Transverse colon (tissue), 4 donors: ENCODE results near the gene MKRN2.

Experiments used
- POLR2A ChIP-seq: fragments of 450-650 bp; IDR thresholded peaks from one replicate; pipeline ENCODE4 v1.6.1; 2016; ENCODE audit warnings: antibody characterized with exemption, mild to moderate bottlenecking, moderate library complexity
- POLR2AphosphoS5 ChIP-seq, 3 donors: sonication (generic); formaldehyde crosslinking; IDR thresholded peaks; one replicate each; pipeline ENCODE4 v1.6.1; 2016; ENCODE audit warnings: antibody characterized with exemption in 3 of 3
- TF ChIP-seq, protein P1 (sequence below), 5 experiments: fragments of 200-600 bp in 3 of 5; fragments of 450-650 bp in 2 of 5; sonication (generic) in 3 of 5; IDR thresholded peaks; 1 replicate in 2 of 5; 2 replicates in 3 of 5; pipeline ENCODE4 v1.5.1; 2016 to 2017; ENCODE audit warnings: antibody characterized with exemption in 5 of 5, inconsistent platforms in 3 of 5, mild to moderate bottlenecking in 2 of 5, moderate library complexity in 1 of 5

DNA sequence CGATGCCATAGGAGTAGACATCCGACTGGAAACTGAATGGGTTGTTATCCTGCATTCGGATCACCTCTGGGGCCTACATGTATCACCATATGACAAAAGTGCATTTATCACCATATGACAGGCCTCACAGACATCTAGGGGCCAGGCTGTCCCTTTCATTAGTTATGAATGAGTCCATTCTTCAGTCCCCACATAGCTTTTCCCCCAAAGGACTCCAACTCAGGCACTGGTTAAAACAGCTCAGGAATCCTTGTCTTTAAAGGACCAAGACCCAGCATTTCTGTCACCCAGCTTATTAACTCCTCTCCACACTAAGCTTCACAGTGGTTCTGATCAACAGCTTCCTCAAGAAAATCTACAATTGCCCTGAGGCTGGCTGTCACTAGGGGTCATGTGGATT is 28.3 kb downstream of the MKRN2 start:
- TF ChIP-seq, protein P1, sequence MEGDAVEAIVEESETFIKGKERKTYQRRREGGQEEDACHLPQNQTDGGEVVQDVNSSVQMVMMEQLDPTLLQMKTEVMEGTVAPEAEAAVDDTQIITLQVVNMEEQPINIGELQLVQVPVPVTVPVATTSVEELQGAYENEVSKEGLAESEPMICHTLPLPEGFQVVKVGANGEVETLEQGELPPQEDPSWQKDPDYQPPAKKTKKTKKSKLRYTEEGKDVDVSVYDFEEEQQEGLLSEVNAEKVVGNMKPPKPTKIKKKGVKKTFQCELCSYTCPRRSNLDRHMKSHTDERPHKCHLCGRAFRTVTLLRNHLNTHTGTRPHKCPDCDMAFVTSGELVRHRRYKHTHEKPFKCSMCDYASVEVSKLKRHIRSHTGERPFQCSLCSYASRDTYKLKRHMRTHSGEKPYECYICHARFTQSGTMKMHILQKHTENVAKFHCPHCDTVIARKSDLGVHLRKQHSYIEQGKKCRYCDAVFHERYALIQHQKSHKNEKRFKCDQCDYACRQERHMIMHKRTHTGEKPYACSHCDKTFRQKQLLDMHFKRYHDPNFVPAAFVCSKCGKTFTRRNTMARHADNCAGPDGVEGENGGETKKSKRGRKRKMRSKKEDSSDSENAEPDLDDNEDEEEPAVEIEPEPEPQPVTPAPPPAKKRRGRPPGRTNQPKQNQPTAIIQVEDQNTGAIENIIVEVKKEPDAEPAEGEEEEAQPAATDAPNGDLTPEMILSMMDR (IDR thresholded peaks at IDR 0.05), result no peak
- TF ChIP-seq POLR2AphosphoS5 (IDR thresholded peaks at IDR 0.05) (no peak), POLR2A (no peak)
